Gastrocnemius medialis (tissue), 4 donors: ENCODE measurements around the gene APOBEC2. TPM values are rescaled to one million over a fixed set of nuclear protein-coding genes. Genes with fewer than 3 reads are reported as not detected.
A peak's percentile ranks its signal among the peaks of the same experiment; 100 is the strongest.

Experiments used
- ATAC-seq, 2 donors: fragments of 150-250 bp; one replicate each; pipeline ENCODE4 v1.9.1; 2016
- DNase-seq, 2 donors: peaks; one replicate each; pipeline ENCODE4 v3.0.0-alpha.2; 2019
- H3K27ac ChIP-seq, 4 donors: fragments of 200-600 bp; sonication (generic); 1 replicate in 1 of 4; 2 replicates in 3 of 4; pipeline ENCODE4 v1.5.1; 2016 to 2018; ENCODE audit warnings: mild to moderate bottlenecking in 2 of 4, moderate library complexity in 1 of 4
- H3K27me3 ChIP-seq, 3 donors: fragments of 200-600 bp; sonication (generic) in 2 of 3; 1 replicate in 1 of 3; 2 replicates in 2 of 3; pipeline versions ENCODE4 v1.5.1 to v1.6.0; 2016 to 2019; ENCODE audit warnings: mild to moderate bottlenecking in 1 of 3, moderate library complexity in 1 of 3
- H3K36me3 ChIP-seq, 2 donors: fragments of 200-600 bp; sonication (generic) in 1 of 2; one replicate each; pipeline ENCODE4 v1.5.1; 2017 to 2018
- H3K4me1 ChIP-seq, 2 donors: fragments of 200-600 bp; sonication (generic) in 1 of 2; one replicate each; pipeline ENCODE4 v1.5.1; 2016 to 2017; ENCODE audit warnings: mild to moderate bottlenecking in 2 of 2
- H3K4me3 ChIP-seq, 4 donors: fragments of 200-600 bp; sonication (generic) in 3 of 4; 1 replicate in 1 of 4; 2 replicates in 3 of 4; pipeline ENCODE4 v1.5.1; 2016 to 2019; ENCODE audit warnings: mild to moderate bottlenecking in 2 of 4
- H3K9me3 ChIP-seq, 3 donors: fragments of 200-600 bp; sonication (generic) in 2 of 3; 1 replicate in 1 of 3; 2 replicates in 2 of 3; pipeline ENCODE4 v1.5.1; 2016 to 2019
- POLR2A ChIP-seq, 2 donors: fragments of 450-650 bp; IDR thresholded peaks; one replicate each; pipeline ENCODE4 v1.6.1; 2017; ENCODE audit warnings: antibody characterized with exemption in 2 of 2, mild to moderate bottlenecking in 2 of 2, moderate library complexity in 2 of 2
- in situ Hi-C, 4 donors: fragments of 200-750 bp; cut with MboI; loops; one replicate each; pipeline versions ENCODE4 v1.15.0 to v1.8.0; 2017; ENCODE audit warnings: low sequenced_read_pairs in 4 of 4
- intact Hi-C: fragments of 100-400 bp; cut with DNase I; formaldehyde crosslinking; loops from one replicate; pipeline ENCODE4 v1.15.1; 2023; ENCODE audit warnings: low total_unique reads
- total RNA-seq, 4 donors: library from RNA; depleted of rRNA; stranded (reverse); fragments of >200 nt; gene quantifications; one replicate each; pipeline versions ENCODE4 v1.1.0 to v1.2.3, GENCODE V29; 2016
- TF ChIP-seq, protein P1 (sequence below), 5 experiments: fragments of 450-650 bp in 3 of 5; fragments of 200-600 bp in 2 of 5; sonication (generic) in 2 of 5; IDR thresholded peaks in 4 of 5; conservative IDR thresholded peaks in 1 of 5; 1 replicate in 4 of 5; 2 replicates in 1 of 5; pipeline ENCODE4 v1.5.1; 2016 to 2019; ENCODE audit warnings: antibody characterized with exemption in 5 of 5, mild to moderate bottlenecking in 3 of 5, moderate library complexity in 3 of 5

The APOBEC2 gene
- total RNA-seq, 4 donors from 2014 or later: 93.9 to 315 (median 106) TPM

DNA sequence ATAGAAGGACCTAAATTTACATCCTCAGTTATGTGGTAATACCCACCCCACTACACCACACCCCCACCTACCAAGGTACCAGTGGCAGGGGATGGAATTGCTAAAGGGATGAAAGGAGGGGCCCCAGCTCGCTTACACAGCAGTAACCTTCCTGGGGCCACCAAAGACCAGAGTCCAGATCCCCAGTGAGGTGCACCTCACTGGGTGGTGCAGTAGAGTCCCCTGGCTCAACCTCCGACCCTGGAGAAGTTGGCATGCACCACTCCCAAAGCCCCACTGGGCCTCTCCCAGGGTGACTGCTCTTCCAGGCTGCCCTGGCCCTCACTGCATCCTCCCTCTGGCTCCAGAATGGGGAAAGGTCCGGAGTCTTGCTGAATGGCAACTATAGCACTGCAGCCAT lies 14.8 kb upstream of the APOBEC2 start:
- peaks cover 6 to 19% of the 10 kb centered on the region in 2 donors for H3K4me1 ChIP-seq
- H3K36me3 ChIP-seq: no peaks in the 10 kb centered on the region
- ATAC-seq: no peak
- intact Hi-C loops: no loop called here
- no peak overlapping the region for H3K27ac ChIP-seq
- TF ChIP-seq, protein P1, sequence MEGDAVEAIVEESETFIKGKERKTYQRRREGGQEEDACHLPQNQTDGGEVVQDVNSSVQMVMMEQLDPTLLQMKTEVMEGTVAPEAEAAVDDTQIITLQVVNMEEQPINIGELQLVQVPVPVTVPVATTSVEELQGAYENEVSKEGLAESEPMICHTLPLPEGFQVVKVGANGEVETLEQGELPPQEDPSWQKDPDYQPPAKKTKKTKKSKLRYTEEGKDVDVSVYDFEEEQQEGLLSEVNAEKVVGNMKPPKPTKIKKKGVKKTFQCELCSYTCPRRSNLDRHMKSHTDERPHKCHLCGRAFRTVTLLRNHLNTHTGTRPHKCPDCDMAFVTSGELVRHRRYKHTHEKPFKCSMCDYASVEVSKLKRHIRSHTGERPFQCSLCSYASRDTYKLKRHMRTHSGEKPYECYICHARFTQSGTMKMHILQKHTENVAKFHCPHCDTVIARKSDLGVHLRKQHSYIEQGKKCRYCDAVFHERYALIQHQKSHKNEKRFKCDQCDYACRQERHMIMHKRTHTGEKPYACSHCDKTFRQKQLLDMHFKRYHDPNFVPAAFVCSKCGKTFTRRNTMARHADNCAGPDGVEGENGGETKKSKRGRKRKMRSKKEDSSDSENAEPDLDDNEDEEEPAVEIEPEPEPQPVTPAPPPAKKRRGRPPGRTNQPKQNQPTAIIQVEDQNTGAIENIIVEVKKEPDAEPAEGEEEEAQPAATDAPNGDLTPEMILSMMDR (IDR thresholded peaks at IDR 0.05 in 4 of 5, conservative IDR thresholded peaks at IDR 0.05 in 1 of 5): no peak
- no peak for TF ChIP-seq POLR2A (IDR thresholded peaks at IDR 0.05)
- no peaks in the 10 kb centered on the region for H3K27me3 ChIP-seq
- no peak overlapping the region for H3K4me3 ChIP-seq
- no peaks in the 10 kb centered on the region for H3K9me3 ChIP-seq
- DNase-seq: no peak
- in situ Hi-C loops: loop anchor here in 1 of 4 donors (25.0 kb wide), 1 partner anchor 1051 kb away; no protein-coding TSS in a partner anchor

DNA sequence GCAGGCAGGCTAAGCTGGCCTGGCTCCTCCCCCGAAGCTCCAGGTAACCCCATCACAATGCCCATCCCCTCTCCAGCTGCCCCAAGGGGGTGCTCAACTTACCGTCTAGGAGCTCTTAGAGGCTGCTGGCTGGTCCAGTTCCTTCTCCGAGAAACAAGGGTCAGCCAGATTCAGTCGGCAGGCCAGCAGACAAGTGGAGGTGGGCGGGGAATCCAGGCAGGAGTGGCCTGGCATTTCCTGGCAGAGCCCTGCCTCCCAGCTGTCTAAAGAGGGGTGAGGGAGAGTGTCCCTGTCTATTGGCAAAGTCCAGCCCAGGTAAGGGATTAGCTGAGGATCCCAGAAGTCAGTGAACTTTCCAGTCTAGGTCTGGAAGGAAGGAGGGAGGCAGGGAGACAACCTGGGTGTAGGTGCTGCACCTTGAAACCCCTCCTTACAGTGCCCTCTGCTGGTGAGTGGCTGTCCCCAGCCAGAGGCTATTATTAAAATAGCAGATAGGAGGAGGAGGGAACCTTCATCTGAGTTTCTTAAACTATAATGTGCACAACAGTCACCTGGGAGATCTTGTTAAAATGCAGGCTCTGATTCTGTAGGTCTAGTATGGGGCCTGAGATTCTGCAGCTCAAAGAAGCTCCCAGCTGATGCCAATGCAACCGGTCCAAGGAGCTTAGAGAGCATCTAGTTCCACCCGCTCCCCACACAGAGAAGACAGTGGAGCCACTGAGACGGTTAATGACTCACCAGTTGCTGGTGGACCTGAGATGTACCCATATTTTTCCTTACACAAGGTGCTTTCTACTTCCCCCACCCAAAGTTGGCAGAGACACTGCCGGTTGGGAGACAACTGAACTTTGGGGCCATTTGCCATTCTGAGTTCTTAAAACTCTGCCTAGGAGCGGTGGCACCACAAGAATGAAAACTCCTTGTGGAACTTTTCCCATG lies 13.7 kb upstream of the APOBEC2 start, which contains the start of gene UNC5CL:
UNC5CL (minus strand) TSS at position 162 of the 939 bp plus-strand sequence. CDS start 4,147 bp downstream, outside the sequence.
- in situ Hi-C loops: loop anchor here in 1 of 4 donors (25.0 kb wide), 1 partner anchor 1052 kb away; no protein-coding TSS in a partner anchor
- DNase-seq: peak in 1 of 2 donors; percentile 55
- Histone ChIP-seq H3K27ac (no peak within 1 kb of the TSS), H3K4me3 (no peak within 1 kb of the TSS), H3K27me3 (no peaks in the 10 kb centered on the region), H3K36me3 (no peaks in the 10 kb centered on the region), H3K9me3 (no peaks in the 10 kb centered on the region), H3K4me1 (peaks cover 6 to 19% of the 10 kb centered on the region in 2 donors)
- TF ChIP-seq, protein P1 (IDR thresholded peaks at IDR 0.05 in 4 of 5, conservative IDR thresholded peaks at IDR 0.05 in 1 of 5): peak; percentile 43 to 81 (median 68)
- no peak for TF ChIP-seq POLR2A (IDR thresholded peaks at IDR 0.05)
- intact Hi-C loops: no loop called here
- peak; percentile 62 to 71 for ATAC-seq

DNA sequence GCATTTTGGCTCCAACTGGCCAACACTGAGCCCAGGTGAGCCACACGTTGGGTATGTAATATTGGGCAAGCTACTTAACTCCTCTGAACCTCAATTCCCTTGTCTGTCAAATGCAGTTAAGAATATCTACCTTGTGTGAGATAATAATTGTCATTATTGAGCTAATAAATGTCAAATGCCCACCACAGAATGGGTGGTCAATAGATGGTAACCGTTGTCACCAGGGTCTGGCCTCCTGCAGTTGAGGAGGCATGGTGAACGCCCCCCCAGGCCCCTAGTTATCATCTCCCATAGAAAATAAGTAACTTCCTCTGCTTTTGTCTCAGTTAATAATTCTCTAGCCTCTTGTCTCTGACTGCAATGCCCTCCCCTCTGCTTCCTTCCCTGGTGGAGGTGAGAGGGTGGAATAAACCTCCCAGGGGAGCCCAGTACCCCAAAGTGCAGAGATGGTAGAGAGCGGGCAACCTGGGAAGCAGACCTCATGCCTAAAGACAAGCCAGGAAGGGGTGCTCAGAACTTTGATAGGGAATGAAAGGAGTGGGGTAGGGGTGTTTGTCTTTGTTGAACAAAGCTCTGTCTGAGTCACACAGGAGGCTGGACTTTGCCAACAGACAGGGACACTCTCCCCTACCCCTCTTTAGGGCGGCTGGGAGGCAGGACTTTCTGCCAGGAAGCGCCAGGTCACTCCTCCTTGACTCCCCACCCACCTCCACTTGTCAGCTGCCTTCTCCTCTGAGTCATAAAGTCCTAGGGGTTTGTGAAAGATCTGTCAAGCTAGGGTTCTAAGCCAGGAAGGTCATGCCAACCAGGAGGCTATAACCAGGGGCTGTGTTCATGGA lies 12.7 kb upstream of the APOBEC2 start:
- TF ChIP-seq POLR2A (IDR thresholded peaks at IDR 0.05): no peak
- TF ChIP-seq, protein P1 (IDR thresholded peaks at IDR 0.05 in 4 of 5, conservative IDR thresholded peaks at IDR 0.05 in 1 of 5): no peak
- peak; percentile 41 to 71 for ATAC-seq
- intact Hi-C loops: no loop called here

DNA sequence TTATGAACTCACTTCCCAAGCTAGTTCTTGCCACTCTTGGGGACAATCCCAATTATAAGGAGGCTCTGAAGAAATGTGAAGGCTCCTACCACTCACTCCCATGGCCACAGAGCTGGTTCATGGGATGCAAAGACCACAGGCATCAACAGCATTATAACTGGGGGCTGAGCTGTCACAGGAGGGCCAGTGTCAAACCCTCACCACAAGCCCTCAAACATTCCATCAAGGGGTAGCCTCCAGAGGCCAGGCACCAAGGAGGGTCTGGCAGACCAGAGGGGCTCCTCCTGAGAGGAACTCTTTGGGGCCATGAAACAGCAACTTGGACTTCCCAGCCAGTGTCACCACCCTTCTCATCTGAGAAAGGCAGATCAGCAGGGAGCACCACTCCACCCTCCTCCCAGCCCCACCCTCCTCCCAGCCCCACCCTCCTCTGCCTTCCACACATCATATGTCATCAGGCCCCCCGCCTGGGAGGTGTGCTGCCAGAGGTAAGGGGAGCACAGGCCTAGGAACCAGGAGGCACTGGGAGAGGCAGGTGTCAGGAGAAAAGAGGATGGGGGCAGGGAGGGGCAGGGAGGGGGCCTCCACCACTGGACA lies 12.0 kb upstream of the APOBEC2 start:
- in situ Hi-C loops (loop anchor here in 1 of 4 donors (25.0 kb wide), 1 partner anchor 1054 kb away; no protein-coding TSS in a partner anchor), intact Hi-C loops (no loop called here)
- no peaks in the 10 kb centered on the region for H3K9me3 ChIP-seq
- no peak for DNase-seq
- ATAC-seq: no peak
- H3K27ac ChIP-seq: peak overlapping the region in 1 of 4 donors; percentile 21
- H3K27me3 ChIP-seq: no peaks in the 10 kb centered on the region
- no peak for TF ChIP-seq POLR2A (IDR thresholded peaks at IDR 0.05)
- TF ChIP-seq, protein P1 (IDR thresholded peaks at IDR 0.05 in 4 of 5, conservative IDR thresholded peaks at IDR 0.05 in 1 of 5): no peak
- no peak overlapping the region for H3K4me3 ChIP-seq
- H3K4me1 ChIP-seq: peaks cover 12 to 17% of the 10 kb centered on the region in 2 donors
- H3K36me3 ChIP-seq: no peaks in the 10 kb centered on the region

More for the DNA sequence above, 12.7 kb upstream of the APOBEC2 start:
- in situ Hi-C loops: loop anchor here in 1 of 4 donors (25.0 kb wide), 1 partner anchor 1053 kb away; no protein-coding TSS in a partner anchor
- Histone ChIP-seq H3K36me3 (no peaks in the 10 kb centered on the region), H3K4me3 (no peak overlapping the region), H3K27ac (peak overlapping the region in 1 of 4 donors; percentile 21), H3K9me3 (no peaks in the 10 kb centered on the region), H3K27me3 (no peaks in the 10 kb centered on the region), H3K4me1 (peaks cover 6 to 19% of the 10 kb centered on the region in 2 donors)
- DNase-seq: peak in 1 of 2 donors; percentile 50
